GM13976 (cell line): ENCODE results near the gene IYD.

ENCODE experiments used
- DNase-seq: peaks from one replicate; pipeline ENCODE4 v3.0.0; 2012; ENCODE audit warnings: low spot score
- in situ Hi-C: fragments of 300-500 bp; cut with MboI; formaldehyde crosslinking; loops from one replicate; pipeline ENCODE4 v1.12.0; 2022; ENCODE audit warnings: low sequenced_read_pairs, mixed read lengths, inconsistent platforms; ENCODE audit not compliant: unreplicated experiment
- TF ChIP-seq, protein P1 (sequence below): IDR thresholded peaks from 2 replicates; pipeline ENCODE4 v1.5.1; 2012; ENCODE audit warnings: borderline replicate concordance, mild to moderate bottlenecking; ENCODE audit not compliant: insufficient read depth; ENCODE audit errors: extremely low read depth, missing control alignments, control extremely low read depth

Gene IYD

GRCh38 chr6:150325066-150325772 is 43.6 kb upstream of the IYD start:
- TF ChIP-seq, protein P1, sequence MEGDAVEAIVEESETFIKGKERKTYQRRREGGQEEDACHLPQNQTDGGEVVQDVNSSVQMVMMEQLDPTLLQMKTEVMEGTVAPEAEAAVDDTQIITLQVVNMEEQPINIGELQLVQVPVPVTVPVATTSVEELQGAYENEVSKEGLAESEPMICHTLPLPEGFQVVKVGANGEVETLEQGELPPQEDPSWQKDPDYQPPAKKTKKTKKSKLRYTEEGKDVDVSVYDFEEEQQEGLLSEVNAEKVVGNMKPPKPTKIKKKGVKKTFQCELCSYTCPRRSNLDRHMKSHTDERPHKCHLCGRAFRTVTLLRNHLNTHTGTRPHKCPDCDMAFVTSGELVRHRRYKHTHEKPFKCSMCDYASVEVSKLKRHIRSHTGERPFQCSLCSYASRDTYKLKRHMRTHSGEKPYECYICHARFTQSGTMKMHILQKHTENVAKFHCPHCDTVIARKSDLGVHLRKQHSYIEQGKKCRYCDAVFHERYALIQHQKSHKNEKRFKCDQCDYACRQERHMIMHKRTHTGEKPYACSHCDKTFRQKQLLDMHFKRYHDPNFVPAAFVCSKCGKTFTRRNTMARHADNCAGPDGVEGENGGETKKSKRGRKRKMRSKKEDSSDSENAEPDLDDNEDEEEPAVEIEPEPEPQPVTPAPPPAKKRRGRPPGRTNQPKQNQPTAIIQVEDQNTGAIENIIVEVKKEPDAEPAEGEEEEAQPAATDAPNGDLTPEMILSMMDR: no peak
- in situ Hi-C loops: no loop called here
- DNase-seq: no peak

GRCh38 chr6:150327117-150327774 is 41.6 kb upstream of the IYD start:
- in situ Hi-C loops: no loop called here
- DNase-seq: no peak
- TF ChIP-seq, protein P1: no peak

DNA sequence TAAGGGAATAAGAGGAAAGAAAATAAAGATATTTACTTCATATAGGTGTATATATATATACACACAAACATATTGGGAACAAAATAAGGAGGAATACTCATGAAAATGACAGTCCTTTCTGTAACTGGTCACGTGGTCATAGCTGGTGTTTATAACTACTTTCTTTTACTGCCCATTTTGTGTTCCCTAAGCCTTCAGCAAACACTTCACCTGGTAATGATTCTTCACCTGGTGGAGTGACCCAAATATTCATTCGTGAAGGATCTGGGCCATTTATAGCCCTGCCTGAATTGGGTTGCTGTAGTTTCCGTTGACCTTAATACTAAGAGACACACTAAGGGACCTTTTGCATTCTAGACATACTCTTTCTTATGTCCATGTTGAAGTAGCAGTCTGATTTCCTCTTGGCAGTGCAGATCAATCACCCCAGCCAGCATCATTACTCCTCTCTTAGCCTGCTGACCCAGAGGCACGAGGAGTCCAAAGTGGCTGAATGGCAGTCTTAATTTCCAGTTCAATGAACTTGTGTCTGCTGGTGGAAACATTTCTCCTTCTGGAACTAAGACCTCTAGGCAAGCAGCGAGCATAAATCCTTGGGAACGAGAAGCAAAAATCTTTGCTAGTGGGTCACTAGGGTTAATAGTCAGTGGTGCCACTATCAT is 39.9 kb upstream of the IYD start:
- DNase-seq: no peak
- in situ Hi-C loops: no loop called here
- TF ChIP-seq, protein P1: no peak

- no peak for DNase-seq
- in situ Hi-C loops: loop anchor here (10.0 kb wide), 1 partner anchor 247 kb away; no protein-coding TSS in a partner anchor
- TF ChIP-seq, protein P1: no peak
These were observed 37.5 kb upstream of the IYD start for GRCh38 chr6:150331344-150331743.

- TF ChIP-seq, protein P1: no peak
- in situ Hi-C loops: loop anchor here (10.0 kb wide), 1 partner anchor 248 kb away; no protein-coding TSS in a partner anchor
These were observed 35.8 kb upstream of the IYD start for GRCh38 chr6:150332939-150333584.

GRCh38 chr6:150333585-150333941 is 35.2 kb upstream of the IYD start:
- in situ Hi-C loops: loop anchor here (10.0 kb wide), 1 partner anchor 249 kb away; no protein-coding TSS in a partner anchor
- no peak for DNase-seq
- TF ChIP-seq, protein P1: no peak

More at GRCh38 chr6:150332939-150333584, 35.8 kb upstream of the IYD start:
- no peak for DNase-seq
